COR-L47 (cell line): ENCODE measurements around the gene KPTN.
"Not testable (repeated sequence)": the region's sequence is repeated elsewhere in the genome, so short reads cannot be mapped to it uniquely, and the experiment has no call there.

ENCODE experiments used
- DNase-seq: peaks from one replicate; lab custom pipeline; 2025; lab: John Stamatoyannopoulos, UW

The KPTN gene

GRCh38 chr19:47491358-47492136 is 7.5 kb upstream of the KPTN start:
- no peak for DNase-seq

DNA sequence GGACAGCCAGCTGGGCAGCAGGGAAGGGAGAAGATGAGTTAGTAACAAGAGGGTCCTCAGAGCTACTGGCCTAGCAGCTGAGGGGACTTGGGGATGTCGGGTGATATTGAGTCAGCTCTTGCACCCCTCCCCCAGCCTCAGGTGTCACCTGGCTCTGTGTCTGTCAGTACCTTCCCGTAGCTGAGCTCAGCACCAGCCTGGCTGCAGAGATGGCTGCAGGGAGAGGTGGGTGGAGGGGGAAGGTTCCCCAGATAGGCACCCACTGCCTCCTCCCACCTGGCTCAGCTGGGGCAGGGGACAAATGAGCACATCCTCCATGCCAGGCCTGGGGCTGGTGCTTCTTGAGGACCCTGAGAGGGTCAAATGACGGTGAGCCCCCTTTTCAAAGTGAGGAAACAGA is 6.8 kb upstream of the KPTN start:
- no peak for DNase-seq

DNA sequence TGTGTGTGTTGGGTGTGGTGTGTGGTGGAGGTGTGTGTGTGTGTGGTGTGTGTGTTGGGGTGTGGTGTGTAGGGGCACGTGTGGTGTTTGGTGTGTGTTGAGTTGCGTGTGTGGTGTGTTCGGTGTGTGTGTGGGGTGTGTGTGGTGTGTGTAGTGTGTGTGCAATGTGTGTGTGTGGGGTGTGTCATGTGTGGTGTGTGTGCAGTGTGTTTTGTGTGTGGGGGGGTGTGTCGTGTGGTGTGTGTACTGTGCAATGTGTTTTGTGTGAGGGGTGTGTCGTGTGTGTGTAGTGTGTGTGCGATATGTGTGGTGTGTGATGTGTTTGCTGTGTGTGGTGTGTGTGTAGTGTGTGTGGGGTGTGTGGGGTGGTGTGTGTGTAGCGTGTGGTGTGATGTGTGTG is 6.0 kb upstream of the KPTN start:
- DNase-seq: no peak

DNA sequence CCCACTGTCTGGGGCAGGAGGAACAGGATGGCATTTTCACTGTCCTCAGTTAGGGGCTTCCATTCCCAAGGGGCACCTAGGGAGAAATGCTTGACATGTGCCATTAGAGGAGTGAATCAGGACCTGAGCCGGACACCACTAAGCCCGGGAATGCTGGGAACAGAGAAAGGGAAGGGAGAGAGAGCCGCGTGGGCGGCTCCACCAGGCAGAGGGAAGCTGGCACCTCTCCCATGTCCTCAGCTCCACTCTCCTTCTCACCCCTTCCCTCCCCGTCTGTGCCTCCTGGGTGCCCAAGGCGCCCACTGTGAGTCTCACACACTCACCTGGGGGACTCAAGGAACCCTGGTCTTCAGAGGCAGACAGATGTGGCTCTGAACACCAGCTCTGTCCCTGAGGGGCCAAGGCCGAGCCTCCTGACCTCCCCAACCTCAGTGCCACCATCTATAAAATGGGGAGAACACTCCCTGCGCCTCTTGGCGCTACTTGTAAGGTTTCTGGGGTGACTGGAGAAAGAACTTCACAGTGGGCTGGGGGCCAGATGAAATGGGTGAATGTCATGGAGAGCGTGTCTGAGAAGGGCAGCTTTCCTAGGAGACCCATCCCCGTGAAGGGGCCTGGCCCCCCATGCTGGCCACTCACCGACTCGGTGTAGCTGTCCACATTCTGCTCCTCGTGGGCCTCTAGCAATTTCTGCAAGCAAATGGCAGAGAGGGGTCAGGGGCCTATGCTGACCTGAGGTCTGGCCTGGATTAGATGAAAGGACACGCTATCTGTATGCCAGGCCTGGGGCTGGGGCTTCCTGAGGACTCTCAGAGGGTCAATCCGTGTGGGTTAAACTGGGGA is 5.3 kb upstream of the KPTN start:
- DNase-seq: no peak

DNA sequence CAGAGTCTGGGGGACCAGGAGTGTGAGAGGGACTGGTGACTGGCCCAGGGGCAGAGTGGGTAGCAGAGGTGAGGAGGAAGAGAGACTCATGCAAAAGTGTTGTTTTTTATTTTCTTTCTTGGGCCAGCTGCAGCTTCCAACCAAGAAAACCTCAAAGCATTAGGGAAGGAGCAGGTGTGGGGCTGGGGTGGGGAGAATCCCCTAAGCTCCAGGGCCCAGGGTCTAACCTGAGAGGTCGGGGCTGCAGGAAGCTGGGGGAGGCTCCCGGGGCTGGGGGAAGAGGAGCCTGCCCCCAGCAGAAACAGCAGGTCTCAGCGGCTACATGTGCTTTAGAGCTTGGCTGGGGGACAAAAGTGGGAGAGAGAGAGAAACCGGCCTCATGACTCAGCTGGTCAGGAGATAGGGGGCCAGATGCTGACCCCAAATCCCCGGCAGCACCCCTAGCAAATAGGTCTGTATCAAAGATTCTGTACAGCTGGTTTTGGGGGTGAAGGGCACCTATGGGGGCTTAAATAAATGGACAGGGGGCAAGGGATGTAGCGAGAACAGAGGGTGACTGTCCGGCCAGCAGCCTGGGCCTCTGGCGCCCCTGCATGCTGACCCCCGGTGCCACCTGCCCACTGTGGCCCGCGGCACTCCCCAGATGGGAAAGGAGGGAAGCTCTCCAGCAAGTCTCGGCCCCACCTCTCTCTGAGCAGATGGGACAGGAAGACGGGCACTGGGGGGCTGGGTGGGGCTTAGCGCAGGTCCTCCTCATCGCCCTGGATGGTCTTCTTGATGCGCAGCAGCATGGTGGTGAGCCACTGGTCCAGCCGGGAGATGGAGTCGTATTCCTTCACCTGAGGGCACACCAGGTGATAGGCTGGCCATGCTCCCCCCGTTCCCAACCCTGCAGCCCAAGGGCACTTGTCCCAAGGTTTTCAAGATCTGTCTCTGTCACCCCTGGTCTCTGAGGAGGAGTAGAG is 3.8 kb upstream of the KPTN start:
- DNase-seq: no peak

DNA sequence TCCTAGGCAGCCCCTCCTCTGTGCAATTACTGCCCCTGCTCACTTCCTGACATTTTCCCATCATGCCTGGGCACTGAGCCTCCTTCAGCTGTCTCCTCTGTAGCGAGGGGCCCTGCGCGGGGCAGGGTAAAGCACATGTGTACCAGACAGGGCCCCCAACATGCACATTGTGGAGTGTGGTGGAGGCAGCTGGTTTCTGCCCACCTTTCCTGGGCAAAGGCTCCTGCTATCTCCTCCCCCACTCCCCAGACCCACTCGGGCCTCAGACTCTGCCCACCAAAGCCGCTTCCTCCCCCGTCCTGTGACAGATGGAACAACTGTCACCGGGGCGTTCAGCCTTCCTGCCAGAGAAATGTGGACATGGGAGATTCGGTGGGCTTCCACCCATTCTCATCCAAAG is 2.9 kb upstream of the KPTN start:
- DNase-seq: no peak

- DNase-seq: not testable (repeated sequence)
Observed at GRCh38 chr19:47486220-47486619, 2.2 kb upstream of the KPTN start.

DNA sequence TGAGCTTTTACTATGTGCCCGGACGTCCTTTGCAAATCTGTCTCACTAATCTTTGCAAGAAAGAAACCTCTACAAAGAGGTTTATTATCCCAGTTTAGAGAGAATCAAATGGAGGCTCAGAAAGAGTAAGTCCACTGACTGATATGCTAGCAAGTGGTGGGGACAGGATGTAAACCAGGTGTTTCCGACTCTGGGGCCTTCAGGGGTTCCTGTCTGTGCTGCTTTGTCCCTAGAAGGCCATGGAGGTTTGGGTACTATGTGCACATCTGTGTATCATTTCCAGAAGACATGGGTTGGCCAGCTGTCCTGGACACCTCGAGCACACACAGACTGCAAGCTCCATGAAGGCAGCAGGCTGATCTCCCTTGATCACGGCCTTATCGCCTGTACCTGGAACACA is 1.2 kb upstream of the KPTN start:
- DNase-seq: no peak

DNA sequence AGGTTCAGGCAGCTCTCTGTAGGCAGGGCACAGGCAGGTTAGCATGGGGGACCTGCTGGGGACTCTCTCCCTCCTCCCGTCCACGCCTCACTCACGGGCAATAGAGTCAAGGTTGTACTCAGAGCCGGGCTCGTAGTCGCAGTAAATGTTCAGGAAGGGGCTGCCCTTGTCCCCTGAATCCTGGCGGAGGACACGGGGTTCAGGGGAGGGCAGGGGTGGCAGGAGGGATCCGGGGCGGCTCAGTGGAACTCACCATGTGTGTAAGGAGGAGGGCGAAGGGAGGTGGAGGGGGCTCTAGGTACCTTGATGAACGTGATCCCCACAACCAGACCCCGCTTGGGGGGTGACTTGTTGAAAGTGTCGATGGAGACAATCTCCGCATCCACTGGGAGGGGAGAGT is 819 bp downstream of the KPTN start:
- no peak for DNase-seq

GRCh38 chr19:47481460-47482052 is 2.5 kb downstream of the KPTN start:
- no peak for DNase-seq

GRCh38 chr19:47480658-47481057 is 3.4 kb downstream of the KPTN start:
- DNase-seq: no peak

DNA sequence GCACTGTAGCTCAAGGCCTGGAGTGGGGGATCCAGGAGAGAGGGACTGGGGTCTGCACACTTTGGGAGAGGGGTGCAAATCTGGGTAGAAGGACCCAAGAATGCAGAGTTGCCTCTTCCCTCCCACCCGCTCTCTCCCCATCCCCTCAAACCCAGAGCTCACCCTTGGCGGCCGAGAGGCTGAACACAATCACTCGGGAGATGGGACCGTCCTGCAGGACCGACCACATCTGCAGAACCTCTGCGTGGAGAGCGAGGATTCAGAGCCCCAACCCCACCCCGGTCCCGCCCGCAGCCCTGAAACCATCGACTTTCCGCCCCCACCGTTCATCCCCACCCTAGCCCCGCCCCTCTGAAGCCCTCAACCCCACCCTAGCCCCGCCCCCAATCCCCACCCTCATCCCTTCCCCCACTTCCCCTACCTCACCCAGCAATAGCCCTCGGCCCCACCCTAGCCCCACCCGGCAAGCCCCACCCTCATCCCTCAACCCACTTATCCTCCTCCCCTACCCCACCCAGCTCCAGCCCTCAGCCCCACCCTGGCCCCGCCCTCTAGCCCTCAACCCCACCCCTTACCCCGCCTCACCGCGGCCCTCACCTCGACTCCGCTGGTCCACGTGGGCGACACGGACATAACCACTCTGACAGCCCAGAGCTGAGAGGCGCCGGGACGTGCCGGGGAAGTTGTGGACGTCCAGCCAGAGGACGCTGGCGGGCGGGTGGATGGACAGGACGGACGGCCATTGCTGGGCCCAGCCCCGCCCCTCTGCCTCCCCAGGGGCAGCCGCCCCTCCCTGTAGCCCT is 4.1 kb downstream of the KPTN start:
- no peak for DNase-seq

DNA sequence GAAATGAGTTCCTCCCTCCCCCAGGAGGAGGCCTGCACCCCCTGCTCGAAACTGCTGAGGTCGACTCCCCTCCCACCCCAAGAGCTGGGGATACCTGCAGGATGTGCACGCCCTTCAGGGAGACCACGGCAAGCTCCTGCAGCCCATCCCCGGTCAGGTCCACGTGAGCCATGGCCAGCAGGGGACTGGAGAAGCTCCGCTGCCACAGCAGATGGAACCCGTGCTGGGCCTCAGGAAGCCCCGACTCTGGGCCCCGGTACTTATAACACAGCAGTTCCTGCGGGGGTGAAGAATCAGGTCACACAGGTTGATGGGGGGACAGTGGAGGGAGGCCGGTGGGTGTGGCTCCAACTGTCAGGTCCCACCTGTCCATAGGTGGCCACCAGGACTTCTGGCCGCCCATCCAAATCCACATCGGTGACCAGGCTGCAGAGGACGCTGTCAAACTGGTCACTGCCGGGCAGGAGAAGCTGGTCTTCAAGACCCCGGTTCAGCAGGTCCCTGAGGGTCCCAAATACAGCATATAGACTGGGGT is 7.5 kb downstream of the KPTN start:
- DNase-seq: no peak

- DNase-seq: no peak
Observed at GRCh38 chr19:47475465-47475864, 8.6 kb downstream of the KPTN start.

DNA sequence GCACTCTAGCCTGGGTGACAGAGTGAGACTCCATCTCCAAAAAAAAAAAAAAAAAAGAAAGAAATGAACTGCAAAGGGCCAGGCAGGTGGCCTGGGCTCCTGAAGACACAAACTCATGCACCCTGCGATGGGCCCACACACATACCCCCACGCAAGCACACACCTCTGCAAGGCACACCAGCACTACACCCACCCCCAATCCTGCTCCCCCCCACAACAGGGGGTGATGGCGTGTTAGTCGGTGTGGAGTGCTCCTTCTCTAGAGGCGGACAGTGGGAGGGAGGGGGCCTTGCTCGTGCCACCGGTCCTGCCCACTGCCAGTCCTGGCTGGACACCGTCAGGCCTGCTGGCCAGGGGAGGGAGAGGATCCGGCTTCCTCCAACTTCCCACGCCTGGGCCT is 10.7 kb downstream of the KPTN start:
- no peak for DNase-seq

- DNase-seq: peak; percentile 78
Observed at GRCh38 chr19:47471733-47472457, 12.1 kb downstream of the KPTN start, which contains the start of gene SLC8A2. Gene SLC8A2 (minus strand): TSS chr19:47471893. CDS start chr19:47466403, 5,490 bp downstream.

DNA sequence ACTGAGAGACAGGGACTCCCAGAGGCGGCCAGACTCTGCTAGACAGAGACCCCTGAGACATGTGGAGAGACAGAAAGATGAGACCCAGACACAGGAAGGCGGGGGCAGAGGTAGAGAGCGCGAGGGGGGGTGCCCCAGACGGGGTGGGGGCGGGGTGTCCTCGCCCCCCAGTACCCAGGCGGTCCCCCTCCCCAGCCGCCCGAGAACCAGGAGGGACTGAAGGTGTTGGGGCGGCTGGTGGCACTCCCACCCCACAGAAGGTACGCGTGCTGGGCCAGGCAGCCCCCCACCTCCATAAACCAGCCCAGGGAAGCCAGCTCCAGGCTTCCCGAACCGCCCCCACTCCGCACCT is 12.7 kb downstream of the KPTN start:
- no peak for DNase-seq

DNA sequence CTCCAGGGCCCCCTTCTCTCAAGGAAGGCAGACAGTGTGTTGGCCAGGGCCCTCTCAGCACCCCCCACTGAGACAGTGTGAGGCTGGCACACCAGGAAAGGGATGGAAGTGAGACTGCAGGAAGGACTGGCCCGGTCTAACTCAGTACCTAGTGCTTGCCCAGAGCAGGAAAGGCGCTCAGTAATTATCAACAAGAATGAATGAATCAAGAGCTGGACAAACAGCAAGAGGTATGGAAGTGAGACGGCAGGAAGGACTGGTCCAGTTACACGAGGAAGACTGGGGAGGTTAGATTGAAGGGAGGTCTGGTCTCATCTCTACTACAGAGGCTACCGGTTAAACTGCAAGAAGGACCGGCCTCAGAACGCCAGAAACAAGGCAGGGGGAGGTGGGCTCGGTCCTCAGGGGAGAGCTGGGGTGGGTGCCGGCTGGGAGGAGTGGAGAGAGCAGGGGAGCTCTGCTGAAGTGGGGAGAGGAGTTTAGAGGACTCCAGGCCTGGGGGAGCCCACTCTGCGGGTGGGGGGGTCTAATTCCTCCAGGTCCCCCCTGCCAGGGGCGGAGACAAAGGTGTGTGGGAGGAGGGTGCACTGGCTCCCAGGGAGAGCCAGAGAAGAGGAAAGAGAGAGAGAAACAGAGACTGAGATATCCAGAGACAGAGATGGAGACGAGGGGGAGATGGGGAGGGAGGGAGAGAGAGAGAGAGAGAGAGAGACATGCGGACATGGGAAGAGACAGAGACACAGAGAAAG is 13.4 kb downstream of the KPTN start:
- no peak for DNase-seq

DNA sequence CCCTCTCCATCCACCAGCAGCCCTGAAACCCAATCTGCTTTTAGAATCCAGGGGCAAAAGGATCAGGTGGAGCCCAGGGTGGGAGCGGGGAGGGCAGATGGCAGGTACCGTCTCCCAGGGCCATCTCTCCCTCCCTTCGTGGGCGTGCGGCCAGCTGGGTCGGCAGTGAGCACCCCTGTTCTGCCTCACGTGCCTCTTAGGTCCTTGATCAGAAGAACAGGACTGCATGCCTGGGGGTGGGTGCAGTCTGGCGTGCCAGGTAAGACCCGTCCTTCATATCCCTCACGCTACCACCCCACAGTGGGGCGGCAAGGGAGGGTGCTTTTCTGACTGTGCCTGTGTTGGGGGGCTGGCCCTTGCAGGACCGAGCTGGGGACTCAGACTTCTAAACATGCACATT is 14.3 kb downstream of the KPTN start:
- DNase-seq: no peak
